ENCODE data around the gene FLYWCH1.

FLYWCH1 gene

GRCh38 chr16:2971985-2972784 is 60.5 kb downstream of the FLYWCH1 start:
- peak; percentile 32 for DNase-seq (ENCODE audit: low read depth)
- H3K4me3 ChIP-seq (ENCODE audit: low read depth, low read length): no peak overlapping the region
- no peak for TF ChIP-seq POLR2A (IDR thresholded peaks at IDR 0.05; ENCODE audit: extremely low read depth, insufficient read length)
- TF ChIP-seq MAX (IDR thresholded peaks at IDR 0.05; ENCODE audit: low read depth, low read length): no peak
- no peak for TF ChIP-seq CTCF (IDR thresholded peaks at IDR 0.05; ENCODE audit: low read depth, low read length)
- no peak for TF ChIP-seq MYC (IDR thresholded peaks at IDR 0.05; ENCODE audit: low read depth, low read length)

- DNase-seq (ENCODE audit: low read depth): no peak
- H3K4me3 ChIP-seq (ENCODE audit: low read depth, low read length): no peak overlapping the region
- TF ChIP-seq MYC (IDR thresholded peaks at IDR 0.05; ENCODE audit: low read depth, low read length) (no peak), CTCF (IDR thresholded peaks at IDR 0.05; ENCODE audit: low read depth, low read length) (no peak), MAX (IDR thresholded peaks at IDR 0.05; ENCODE audit: low read depth, low read length) (no peak), POLR2A (IDR thresholded peaks at IDR 0.05; ENCODE audit: extremely low read depth, insufficient read length) (no peak)
Observed at GRCh38 chr16:2973093-2973492, 61.4 kb downstream of the FLYWCH1 start.

GRCh38 chr16:2973605-2974318 is 62.0 kb downstream of the FLYWCH1 start:
- TF ChIP-seq CTCF (IDR thresholded peaks at IDR 0.05; ENCODE audit: low read depth, low read length) (no peak), MAX (IDR thresholded peaks at IDR 0.05; ENCODE audit: low read depth, low read length) (no peak), POLR2A (IDR thresholded peaks at IDR 0.05; ENCODE audit: extremely low read depth, insufficient read length) (no peak), MYC (IDR thresholded peaks at IDR 0.05; ENCODE audit: low read depth, low read length) (no peak)
- DNase-seq (ENCODE audit: low read depth): no peak
- H3K4me3 ChIP-seq (ENCODE audit: low read depth, low read length): no peak overlapping the region

GRCh38 chr16:2974319-2975056 is 62.8 kb downstream of the FLYWCH1 start:
- H3K4me3 ChIP-seq (ENCODE audit: low read depth, low read length): no peak overlapping the region
- TF ChIP-seq CTCF (IDR thresholded peaks at IDR 0.05; ENCODE audit: low read depth, low read length): no peak
- TF ChIP-seq MAX (IDR thresholded peaks at IDR 0.05; ENCODE audit: low read depth, low read length): no peak
- no peak for TF ChIP-seq MYC (IDR thresholded peaks at IDR 0.05; ENCODE audit: low read depth, low read length)
- no peak for TF ChIP-seq POLR2A (IDR thresholded peaks at IDR 0.05; ENCODE audit: extremely low read depth, insufficient read length)

GRCh38 chr16:2975161-2975795 is 63.5 kb downstream of the FLYWCH1 start:
- no peak overlapping the region for H3K4me3 ChIP-seq (ENCODE audit: low read depth, low read length)
- no peak for TF ChIP-seq POLR2A (IDR thresholded peaks at IDR 0.05; ENCODE audit: extremely low read depth, insufficient read length)
- TF ChIP-seq CTCF (IDR thresholded peaks at IDR 0.05; ENCODE audit: low read depth, low read length): no peak
- no peak for TF ChIP-seq MYC (IDR thresholded peaks at IDR 0.05; ENCODE audit: low read depth, low read length)
- TF ChIP-seq MAX (IDR thresholded peaks at IDR 0.05; ENCODE audit: low read depth, low read length): no peak
- no peak for DNase-seq (ENCODE audit: low read depth)

More at GRCh38 chr16:2974319-2975056, 62.8 kb downstream of the FLYWCH1 start:
- no peak for DNase-seq (ENCODE audit: low read depth)

All from NB4 (cell line).